ENCODE data around the gene ZEB2.

The ZEB2 gene

DNA sequence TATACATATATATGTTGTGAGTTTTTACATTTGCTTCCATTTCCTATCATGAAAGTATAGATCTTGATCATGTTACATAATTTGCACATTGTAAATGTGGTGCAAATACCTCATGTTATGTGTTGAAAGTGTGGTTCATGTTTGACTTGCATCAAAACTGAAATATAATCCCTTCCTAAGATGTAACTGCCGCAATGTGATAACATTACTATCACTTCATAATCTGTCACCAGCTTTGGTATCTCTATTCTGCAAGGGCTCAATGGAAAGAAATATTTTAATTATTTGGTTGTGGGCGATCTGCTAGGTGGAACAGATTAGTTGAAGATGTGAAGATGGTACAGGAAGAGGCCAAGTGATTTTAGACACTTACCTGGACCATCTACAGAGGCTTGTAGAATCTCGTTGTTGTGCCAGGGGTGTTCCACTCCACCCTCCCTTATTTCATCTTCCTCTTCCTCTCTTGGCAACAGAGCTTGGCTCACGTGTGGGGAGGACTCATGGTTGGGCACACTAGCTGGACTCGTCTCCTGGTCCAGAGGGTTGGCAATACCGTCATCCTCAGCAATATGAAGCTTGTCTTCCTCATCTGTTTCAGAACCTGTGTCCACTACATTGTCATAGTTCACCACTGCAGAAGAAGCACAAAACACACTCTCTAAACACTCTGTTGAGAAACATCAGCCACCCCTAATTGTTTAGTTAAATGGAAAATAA lies 90.4 kb downstream of the ZEB2 start:
- H3K27ac Mint-ChIP-seq, result no peak overlapping the region
- H3K4me1 Mint-ChIP-seq, result peaks cover 8% of the 10 kb centered on the region
- H3K9me3 Mint-ChIP-seq, result no peaks in the 10 kb centered on the region
- no peak overlapping the region for H3K4me3 Mint-ChIP-seq
- H3K36me3 Mint-ChIP-seq, result no peaks in the 10 kb centered on the region
- H3K27me3 Mint-ChIP-seq, result peaks cover 5% of the 10 kb centered on the region

DNA sequence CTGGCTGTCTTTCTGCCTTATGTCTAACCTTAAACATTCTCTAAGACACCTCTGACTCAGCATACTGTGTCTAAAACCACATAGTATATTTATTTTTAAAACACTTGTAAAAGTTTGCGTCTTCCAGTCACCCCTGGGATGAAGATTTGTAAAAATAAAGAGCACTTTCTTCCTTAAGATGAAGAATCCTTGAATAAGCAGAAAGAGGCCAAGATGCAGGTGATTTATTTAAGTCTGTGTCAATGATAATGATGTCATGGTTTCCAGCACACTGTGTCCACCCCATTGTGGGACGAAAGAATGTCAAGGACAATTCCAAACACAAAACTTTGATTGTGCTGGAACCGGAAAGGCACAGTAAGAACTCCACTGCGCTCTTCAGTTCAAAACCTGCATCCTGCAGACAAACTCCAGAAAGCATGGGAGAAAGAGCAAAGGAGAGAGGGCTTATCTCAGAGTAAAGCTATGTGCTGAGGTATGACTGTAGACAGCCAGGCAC lies 92.9 kb downstream of the ZEB2 start:
- Mint-ChIP-seq H3K36me3 (no peaks in the 10 kb centered on the region), H3K9me3 (no peaks in the 10 kb centered on the region), H3K4me1 (peaks cover 9% of the 10 kb centered on the region), H3K4me3 (no peak overlapping the region), H3K27ac (no peak overlapping the region), H3K27me3 (peaks cover 5% of the 10 kb centered on the region)

DNA sequence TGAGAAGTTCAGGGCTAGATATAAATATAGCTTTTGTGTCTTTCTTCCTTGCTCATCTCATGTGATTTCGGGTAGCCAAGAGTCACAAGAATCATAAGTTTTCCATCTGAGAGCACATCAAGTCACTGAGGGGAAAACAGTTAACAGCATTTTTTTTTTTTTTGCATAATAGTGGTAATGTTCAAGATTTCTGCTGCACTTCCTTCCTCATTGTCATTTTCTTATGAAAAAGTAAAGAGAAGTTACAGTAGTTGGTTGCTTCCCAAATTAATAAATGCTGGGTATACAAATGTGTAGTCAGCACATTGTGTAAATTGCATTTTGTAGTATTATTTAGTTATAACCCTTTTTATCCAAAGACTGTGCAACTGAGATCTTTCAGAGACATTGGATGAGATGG lies 93.6 kb downstream of the ZEB2 start:
- Mint-ChIP-seq H3K36me3 (no peaks in the 10 kb centered on the region), H3K27ac (no peak overlapping the region), H3K9me3 (no peaks in the 10 kb centered on the region), H3K27me3 (peaks cover 5% of the 10 kb centered on the region), H3K4me1 (peaks cover 9% of the 10 kb centered on the region), H3K4me3 (no peak overlapping the region)

DNA sequence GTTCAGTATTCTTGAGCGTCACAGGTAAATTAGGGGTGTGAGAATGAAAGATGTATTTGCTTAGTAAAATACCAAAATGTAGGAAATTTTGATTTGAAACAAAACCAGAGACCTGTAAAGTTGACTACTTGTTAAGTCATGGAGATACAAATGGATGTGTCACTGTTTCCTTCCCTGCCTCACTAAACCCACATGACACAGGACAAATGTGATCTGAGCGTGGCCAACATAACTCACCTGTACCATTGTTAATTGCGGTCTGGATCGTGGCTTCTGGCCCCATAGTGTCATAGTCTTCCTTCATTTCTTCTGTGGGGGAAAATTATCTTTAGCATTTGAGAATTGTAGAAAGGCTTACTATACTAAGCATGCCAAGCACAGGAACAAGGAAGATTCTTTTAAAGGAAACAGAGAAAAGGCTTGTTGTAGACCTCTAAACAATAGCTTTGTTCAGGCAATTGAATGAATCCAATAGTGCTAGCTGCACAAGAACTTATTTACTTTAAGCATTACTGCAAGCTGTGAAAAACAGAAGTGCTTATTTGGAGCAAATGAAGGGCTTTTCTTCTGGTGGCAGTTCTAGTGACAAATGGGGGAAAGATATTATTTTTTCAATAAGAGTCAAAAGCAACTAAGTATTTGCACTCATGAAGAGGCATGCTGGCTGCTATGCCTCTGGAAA lies 95.2 kb downstream of the ZEB2 start:
- H3K4me1 Mint-ChIP-seq, result peaks cover 9% of the 10 kb centered on the region
- no peaks in the 10 kb centered on the region for H3K9me3 Mint-ChIP-seq
- H3K27ac Mint-ChIP-seq, result no peak overlapping the region
- no peak overlapping the region for H3K4me3 Mint-ChIP-seq
- no peaks in the 10 kb centered on the region for H3K36me3 Mint-ChIP-seq
- H3K27me3 Mint-ChIP-seq, result peaks cover 8% of the 10 kb centered on the region

DNA sequence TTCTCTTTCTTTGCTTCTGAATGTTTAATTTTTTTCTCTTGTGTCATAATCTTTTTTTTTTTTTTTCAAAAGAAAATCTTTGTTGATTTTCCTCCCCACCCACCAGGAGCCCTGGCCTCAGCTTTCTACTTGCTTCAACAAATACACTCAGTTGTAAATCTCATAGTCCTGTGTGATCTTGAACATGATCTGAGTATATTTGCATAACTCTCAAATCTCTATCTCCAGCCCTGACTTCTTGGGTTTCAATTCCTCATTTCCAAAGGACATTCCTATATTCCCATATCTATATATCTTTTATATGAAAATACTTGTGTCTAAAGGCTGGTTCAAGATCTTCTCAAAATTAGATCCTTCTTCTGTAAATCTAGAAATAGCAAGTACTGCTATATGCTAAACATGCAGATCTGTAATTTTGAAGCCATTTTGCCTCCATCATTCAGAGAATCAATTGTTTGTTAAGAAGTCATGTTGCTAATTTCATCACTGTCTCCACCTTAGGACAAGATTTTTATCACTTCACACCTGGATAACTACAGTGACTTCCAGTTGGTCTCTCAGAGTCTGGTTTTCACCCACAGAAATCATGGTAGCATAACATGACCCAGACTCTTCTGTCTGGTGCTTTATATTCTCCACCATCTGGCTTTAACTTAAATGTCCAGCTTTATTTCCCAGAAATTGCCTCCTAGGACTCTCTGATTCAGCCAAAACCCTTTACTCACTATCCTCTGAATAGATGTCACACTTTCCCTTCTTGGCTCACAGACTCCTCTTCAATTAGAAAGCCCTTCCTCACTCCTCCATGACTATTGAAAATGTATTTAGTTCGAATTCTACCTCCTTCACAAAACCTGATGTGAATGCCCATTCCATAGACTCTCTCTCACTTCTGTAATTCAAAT lies 98.1 kb downstream of the ZEB2 start:
- H3K27me3 Mint-ChIP-seq, result peaks cover 6% of the 10 kb centered on the region
- H3K4me1 Mint-ChIP-seq, result peaks cover 5% of the 10 kb centered on the region
- no peak overlapping the region for H3K4me3 Mint-ChIP-seq
- H3K36me3 Mint-ChIP-seq, result no peaks in the 10 kb centered on the region
- peak overlapping the region; percentile 30 for H3K27ac Mint-ChIP-seq
- H3K9me3 Mint-ChIP-seq, result no peaks in the 10 kb centered on the region

DNA sequence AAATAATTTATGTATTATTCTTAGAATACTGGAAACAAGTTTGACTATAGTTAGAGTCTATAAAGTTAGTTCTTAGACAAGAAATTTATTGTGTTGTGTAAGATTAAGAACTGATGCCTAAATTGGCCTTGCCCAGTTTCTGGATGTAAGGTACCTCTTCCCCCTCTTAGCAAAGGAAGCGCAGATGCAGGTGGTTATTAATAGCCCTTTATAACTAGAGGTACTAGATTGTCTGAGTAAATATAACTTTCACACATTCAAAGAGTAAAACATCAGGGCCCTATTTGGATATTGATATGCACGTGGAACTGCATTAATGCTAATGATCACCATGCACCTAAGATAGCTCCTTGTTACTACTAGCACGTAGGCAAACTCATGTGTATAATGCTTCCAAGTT lies 100.7 kb downstream of the ZEB2 start:
- no peaks in the 10 kb centered on the region for H3K36me3 Mint-ChIP-seq
- H3K4me3 Mint-ChIP-seq, result no peak overlapping the region
- peaks cover 3% of the 10 kb centered on the region for H3K27me3 Mint-ChIP-seq
- H3K9me3 Mint-ChIP-seq, result no peaks in the 10 kb centered on the region
- H3K27ac Mint-ChIP-seq, result no peak overlapping the region
- peaks cover 10% of the 10 kb centered on the region for H3K4me1 Mint-ChIP-seq

DNA sequence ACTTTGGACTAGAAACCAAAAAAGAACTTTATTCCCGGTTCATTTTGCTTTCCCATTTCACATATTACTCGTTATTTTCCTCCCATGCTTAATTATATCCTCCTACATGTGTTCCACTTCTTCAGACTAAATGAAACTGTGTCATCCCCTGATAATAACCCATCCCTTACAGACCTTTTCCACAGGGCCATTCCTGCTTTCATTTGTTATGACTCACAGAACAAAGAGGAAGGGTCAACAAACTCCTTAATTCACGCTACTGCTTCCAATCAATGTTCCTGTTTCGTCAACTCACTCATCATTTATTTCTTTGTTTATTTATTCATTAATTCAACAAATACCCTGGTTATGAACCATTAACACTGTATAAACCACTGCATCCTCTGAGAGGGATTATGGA lies 104.5 kb downstream of the ZEB2 start:
- Mint-ChIP-seq H3K27me3 (peaks cover 2% of the 10 kb centered on the region), H3K4me3 (no peak overlapping the region), H3K9me3 (no peaks in the 10 kb centered on the region), H3K36me3 (no peaks in the 10 kb centered on the region), H3K27ac (no peak overlapping the region), H3K4me1 (peaks cover 16% of the 10 kb centered on the region)

DNA sequence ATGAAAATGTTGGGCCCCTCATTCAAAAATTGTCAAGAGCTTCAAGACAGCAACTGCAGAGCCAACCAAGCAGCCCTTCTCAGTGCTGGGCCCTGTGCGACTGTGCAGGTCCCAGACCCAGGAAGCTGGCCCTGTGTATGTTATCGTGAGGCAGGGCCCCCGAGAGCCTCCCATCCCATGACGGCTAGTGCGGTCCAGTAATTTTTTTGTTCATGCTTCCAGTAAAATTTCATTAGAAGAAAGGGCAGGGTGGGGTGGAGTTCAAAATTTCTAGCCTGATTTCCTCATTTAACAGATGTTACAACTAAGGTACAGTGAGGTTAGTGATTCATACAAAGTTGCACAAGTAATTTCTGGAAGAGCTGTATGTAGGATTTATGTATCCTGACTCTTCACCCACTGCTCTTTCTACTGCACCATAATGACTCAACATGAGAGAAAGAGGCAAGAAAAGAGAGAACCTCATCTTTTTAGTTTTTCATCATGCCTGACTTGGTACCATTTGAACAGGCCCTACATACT lies 105.5 kb downstream of the ZEB2 start:
- peaks cover 2% of the 10 kb centered on the region for H3K27me3 Mint-ChIP-seq
- peaks cover 16% of the 10 kb centered on the region for H3K4me1 Mint-ChIP-seq

DNA sequence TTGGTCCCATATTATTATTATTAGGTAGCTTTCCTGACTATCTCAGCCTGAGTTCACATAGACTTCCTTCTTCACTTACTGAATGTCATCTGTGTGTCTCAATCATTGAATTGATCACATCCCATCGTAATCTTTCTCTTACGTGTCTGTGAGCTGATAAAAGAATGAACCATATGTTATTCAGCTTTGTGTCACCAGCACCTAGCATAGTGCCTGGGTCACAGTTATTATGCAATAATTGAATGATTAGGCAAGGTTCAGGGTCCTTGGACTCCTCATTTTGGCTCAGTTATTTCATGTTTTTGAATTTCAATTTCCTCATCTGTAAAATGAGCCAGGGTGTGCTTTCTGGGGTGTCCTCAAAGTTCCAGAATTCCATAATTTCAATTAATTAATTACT lies 107.2 kb downstream of the ZEB2 start:
- no peaks in the 10 kb centered on the region for H3K36me3 Mint-ChIP-seq
- H3K4me1 Mint-ChIP-seq, result peaks cover 16% of the 10 kb centered on the region
- peaks cover 2% of the 10 kb centered on the region for H3K27me3 Mint-ChIP-seq
- H3K27ac Mint-ChIP-seq, result no peak overlapping the region
- no peaks in the 10 kb centered on the region for H3K9me3 Mint-ChIP-seq
- H3K4me3 Mint-ChIP-seq, result no peak overlapping the region

More for the DNA sequence above, 105.5 kb downstream of the ZEB2 start:
- no peak overlapping the region for H3K4me3 Mint-ChIP-seq
- H3K36me3 Mint-ChIP-seq, result no peaks in the 10 kb centered on the region
- H3K9me3 Mint-ChIP-seq, result no peaks in the 10 kb centered on the region
- peak overlapping the region; percentile 51 for H3K27ac Mint-ChIP-seq

DNA sequence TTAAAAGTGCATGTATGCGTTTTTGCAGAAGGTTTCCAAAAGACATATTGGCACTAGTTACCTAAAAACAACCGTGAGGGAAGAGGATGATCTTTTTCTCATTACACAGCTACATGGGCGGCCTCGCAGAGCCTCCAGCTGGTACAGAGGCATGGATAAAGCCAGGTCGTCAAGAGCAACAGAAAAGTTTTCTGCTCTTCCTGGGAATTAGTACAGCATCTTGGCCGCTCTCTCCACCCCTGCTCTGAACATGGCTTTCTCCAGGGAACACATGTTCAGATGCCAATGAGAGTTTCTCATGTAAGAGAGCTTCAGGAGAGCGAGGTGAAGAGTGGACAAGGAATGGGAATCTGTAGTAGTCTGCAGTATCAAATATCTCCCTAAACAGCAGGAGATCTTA lies 108.4 kb downstream of the ZEB2 start:
- no peak overlapping the region for H3K4me3 Mint-ChIP-seq
- no peak overlapping the region for H3K27ac Mint-ChIP-seq
- H3K9me3 Mint-ChIP-seq, result no peaks in the 10 kb centered on the region
- no peaks in the 10 kb centered on the region for H3K36me3 Mint-ChIP-seq
- peaks cover 3% of the 10 kb centered on the region for H3K27me3 Mint-ChIP-seq
- peaks cover 16% of the 10 kb centered on the region for H3K4me1 Mint-ChIP-seq

DNA sequence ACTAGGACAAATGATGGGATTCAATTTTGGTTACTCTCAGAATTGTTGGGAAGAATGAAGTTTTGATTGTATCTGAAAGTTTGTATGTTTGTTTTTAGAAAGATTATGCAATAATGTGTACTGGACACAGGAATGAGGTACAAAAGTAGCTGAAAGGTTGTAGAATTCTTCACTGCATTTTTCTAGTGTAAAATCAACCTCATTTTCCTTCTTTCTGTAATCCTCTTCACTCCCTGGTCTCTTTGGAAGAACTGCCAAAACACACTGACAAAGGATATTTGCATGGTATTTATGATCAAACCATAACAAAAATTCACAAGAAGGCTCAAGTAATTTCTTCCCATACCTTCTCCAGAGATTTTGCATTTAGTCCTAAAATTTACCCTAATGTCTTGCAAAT lies 110.7 kb downstream of the ZEB2 start:
- H3K27ac Mint-ChIP-seq, result no peak overlapping the region

DNA sequence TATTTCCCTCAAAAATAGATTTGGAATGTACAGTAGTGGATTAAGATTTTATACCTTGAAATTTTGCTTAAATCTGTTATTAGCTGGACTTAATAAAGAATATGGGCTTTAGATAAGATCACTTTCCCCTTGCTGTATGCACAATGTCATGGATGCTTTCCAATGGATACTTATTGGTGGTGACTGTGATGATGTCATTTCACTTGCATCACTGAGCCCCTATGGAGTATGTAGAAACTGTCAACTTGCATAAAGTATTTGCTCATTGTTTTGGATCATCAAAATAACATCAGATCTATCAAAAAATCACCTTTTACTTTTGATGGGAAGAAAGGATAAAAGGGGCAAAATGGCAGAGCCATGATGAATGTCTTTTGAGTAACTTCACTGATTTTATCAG lies 112.7 kb downstream of the ZEB2 start:
- no peaks in the 10 kb centered on the region for H3K9me3 Mint-ChIP-seq
- no peaks in the 10 kb centered on the region for H3K4me1 Mint-ChIP-seq
- H3K27ac Mint-ChIP-seq, result no peak overlapping the region
- H3K36me3 Mint-ChIP-seq, result no peaks in the 10 kb centered on the region
- H3K4me3 Mint-ChIP-seq, result no peak overlapping the region
- H3K27me3 Mint-ChIP-seq, result peaks cover 1% of the 10 kb centered on the region

More for the DNA sequence above, 110.7 kb downstream of the ZEB2 start:
- Mint-ChIP-seq H3K4me3 (no peak overlapping the region), H3K36me3 (no peaks in the 10 kb centered on the region), H3K9me3 (no peaks in the 10 kb centered on the region), H3K27me3 (peaks cover 3% of the 10 kb centered on the region), H3K4me1 (peaks cover 6% of the 10 kb centered on the region)

DNA sequence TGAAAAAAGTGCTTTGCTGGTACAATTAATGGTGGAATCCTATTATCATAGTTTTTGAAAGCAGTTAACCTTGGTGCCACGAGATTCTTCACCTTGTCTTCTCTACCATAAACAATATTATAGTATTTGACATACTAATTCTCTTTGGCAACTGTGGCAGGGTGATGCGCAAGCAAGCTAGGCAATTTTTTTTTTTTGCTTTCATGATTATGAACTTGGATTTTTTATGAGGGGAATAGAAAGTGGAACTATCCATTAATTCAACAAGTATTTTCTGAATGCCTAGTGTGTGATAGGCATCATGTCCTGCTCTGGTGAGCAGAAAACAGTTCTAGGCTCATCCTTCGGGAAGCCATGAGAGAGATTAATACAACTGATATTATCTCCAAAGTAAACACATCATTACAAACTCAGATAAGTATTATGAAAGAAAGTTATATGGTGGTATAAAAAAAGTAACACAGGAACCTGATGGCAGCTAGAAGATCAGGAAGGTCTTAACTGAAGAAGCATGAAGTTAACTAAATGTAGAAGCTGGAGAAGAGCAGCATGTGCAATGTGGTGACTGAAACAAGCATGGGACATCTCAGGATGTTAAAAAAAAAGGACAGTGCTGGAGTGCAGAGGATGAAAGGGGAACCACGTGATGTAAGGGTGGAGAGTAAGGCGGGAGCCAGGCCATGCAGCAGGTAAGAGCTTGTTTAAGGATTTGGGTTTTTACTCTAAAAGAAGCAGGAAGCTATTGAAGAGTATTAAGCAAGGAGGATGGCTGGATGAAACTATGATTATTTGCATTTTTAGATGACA lies 113.7 kb downstream of the ZEB2 start:
- no peaks in the 10 kb centered on the region for H3K9me3 Mint-ChIP-seq
- H3K27me3 Mint-ChIP-seq, result peaks cover 1% of the 10 kb centered on the region
- H3K36me3 Mint-ChIP-seq, result no peaks in the 10 kb centered on the region
- H3K4me1 Mint-ChIP-seq, result no peaks in the 10 kb centered on the region
- no peak overlapping the region for H3K27ac Mint-ChIP-seq
- no peak overlapping the region for H3K4me3 Mint-ChIP-seq

DNA sequence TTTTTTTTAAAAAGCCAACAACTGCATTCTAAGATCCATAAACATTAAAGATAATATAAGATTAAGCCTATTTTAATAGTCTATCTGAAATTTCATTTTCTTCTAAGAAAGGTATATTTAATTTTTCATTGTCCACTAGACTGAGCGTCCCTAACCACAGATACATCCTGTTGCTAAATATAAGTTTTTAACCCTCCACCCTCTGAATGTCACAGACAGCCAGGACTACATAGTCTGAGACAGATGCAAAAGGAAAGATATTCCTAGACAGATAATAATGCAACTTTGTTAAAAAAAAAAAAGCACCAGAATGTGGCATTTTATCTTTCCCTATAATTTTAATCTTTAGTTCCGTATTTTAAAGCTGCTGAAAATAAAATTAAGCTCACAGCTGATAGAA lies 114.6 kb downstream of the ZEB2 start:
- Mint-ChIP-seq H3K4me3 (no peak overlapping the region), H3K27me3 (peaks cover 1% of the 10 kb centered on the region), H3K36me3 (no peaks in the 10 kb centered on the region), H3K9me3 (no peaks in the 10 kb centered on the region), H3K4me1 (no peaks in the 10 kb centered on the region), H3K27ac (no peak overlapping the region)
